PFSK-1 (cell line): Measurements from ENCODE around the gene CPA5.

Source experiments
- FOXP2 ChIP-seq: optimal IDR thresholded peaks from 2 replicates; pipeline ENCODE3; 2011; ENCODE audit warnings: borderline replicate concordance, control low read depth, inconsistent platforms; ENCODE audit not compliant: insufficient read depth; ENCODE audit errors: extremely low read length, extremely low read depth
- POLR2AphosphoS5 ChIP-seq: IDR thresholded peaks from 2 replicates; pipeline ENCODE4 v1.6.1; 2012; ENCODE audit warnings: low read depth, mild to moderate bottlenecking, control low read depth, low read length, moderate library complexity
- SIN3A ChIP-seq: IDR thresholded peaks from 2 replicates; pipeline ENCODE4 v1.6.1; 2012; ENCODE audit warnings: mild to moderate bottlenecking, low read length, moderate library complexity, borderline replicate concordance; ENCODE audit not compliant: insufficient read depth
- TF ChIP-seq, protein P1 (sequence below), 2 experiments: IDR thresholded peaks; 2 replicates each; pipeline versions ENCODE4 v1.6.1 to v1.8.0; 2011 to 2012; ENCODE audit warnings: low read depth in 2 of 2, low read length in 2 of 2, control low read depth in 1 of 2, inconsistent platforms in 1 of 2, mild to moderate bottlenecking in 1 of 2, moderate library complexity in 1 of 2; ENCODE audit not compliant: insufficient read depth in 1 of 2

- TF ChIP-seq, protein P1, sequence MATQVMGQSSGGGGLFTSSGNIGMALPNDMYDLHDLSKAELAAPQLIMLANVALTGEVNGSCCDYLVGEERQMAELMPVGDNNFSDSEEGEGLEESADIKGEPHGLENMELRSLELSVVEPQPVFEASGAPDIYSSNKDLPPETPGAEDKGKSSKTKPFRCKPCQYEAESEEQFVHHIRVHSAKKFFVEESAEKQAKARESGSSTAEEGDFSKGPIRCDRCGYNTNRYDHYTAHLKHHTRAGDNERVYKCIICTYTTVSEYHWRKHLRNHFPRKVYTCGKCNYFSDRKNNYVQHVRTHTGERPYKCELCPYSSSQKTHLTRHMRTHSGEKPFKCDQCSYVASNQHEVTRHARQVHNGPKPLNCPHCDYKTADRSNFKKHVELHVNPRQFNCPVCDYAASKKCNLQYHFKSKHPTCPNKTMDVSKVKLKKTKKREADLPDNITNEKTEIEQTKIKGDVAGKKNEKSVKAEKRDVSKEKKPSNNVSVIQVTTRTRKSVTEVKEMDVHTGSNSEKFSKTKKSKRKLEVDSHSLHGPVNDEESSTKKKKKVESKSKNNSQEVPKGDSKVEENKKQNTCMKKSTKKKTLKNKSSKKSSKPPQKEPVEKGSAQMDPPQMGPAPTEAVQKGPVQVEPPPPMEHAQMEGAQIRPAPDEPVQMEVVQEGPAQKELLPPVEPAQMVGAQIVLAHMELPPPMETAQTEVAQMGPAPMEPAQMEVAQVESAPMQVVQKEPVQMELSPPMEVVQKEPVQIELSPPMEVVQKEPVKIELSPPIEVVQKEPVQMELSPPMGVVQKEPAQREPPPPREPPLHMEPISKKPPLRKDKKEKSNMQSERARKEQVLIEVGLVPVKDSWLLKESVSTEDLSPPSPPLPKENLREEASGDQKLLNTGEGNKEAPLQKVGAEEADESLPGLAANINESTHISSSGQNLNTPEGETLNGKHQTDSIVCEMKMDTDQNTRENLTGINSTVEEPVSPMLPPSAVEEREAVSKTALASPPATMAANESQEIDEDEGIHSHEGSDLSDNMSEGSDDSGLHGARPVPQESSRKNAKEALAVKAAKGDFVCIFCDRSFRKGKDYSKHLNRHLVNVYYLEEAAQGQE (IDR thresholded peaks at IDR 0.05; ENCODE audit: insufficient read depth in 1 of 2, low read depth in 2 of 2, low read length in 2 of 2) = no peak
- TF ChIP-seq POLR2AphosphoS5 = no peak
- no peak for TF ChIP-seq FOXP2
- TF ChIP-seq SIN3A = no peak
These were observed 68.6 kb downstream of the CPA5 start for GRCh38 chr7:130413201-130413600.
